HL-60 (cell line): ENCODE results near the gene TNFRSF8.
"Not testable (repeated sequence)": the region's sequence is repeated elsewhere in the genome, so short reads cannot be mapped to it uniquely, and the experiment has no call there.

Experiments
- GABPA ChIP-seq: IDR thresholded peaks from 2 replicates; pipeline ENCODE4 v1.6.1; 2012; ENCODE audit warnings: low read depth
- POLR2AphosphoS5 ChIP-seq: IDR thresholded peaks from 2 replicates; pipeline ENCODE4 v1.6.1; 2012; ENCODE audit warnings: low read depth
- SPI1 ChIP-seq: IDR thresholded peaks from 2 replicates; pipeline ENCODE4 v1.6.1; 2012; ENCODE audit warnings: low read depth, mild to moderate bottlenecking, borderline replicate concordance
- TF ChIP-seq, protein P1 (sequence below): IDR thresholded peaks from one replicate; pipeline ENCODE4 v1.5.1; 2011; ENCODE audit warnings: low read length, control low read depth, inconsistent platforms; ENCODE audit not compliant: insufficient read depth
- TF ChIP-seq, protein P2 (sequence below): IDR thresholded peaks from 2 replicates; pipeline ENCODE4 v1.6.1; 2012; ENCODE audit warnings: low read depth; ENCODE audit not compliant: insufficient replicate concordance

DNA sequence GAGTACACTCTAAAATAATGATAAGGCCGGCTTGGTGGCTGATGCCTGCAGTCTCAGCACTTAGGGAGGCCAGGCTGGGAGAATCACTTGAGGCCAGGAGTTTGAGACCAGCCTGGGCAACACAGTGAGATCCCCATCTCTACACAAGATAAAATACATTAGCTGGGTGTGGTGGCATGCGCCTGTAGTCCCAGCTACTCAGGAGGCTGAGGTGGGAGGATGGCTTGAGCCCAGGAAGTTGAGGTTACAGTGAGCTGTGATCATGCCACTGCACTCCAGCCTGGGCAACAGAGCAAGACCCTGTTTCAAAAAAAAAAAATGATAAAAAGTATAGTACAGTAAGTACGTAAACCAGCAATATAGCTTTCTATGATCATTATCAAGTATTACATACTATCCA, 38.0 kb downstream of the TNFRSF8 start:
- TF ChIP-seq, protein P1, sequence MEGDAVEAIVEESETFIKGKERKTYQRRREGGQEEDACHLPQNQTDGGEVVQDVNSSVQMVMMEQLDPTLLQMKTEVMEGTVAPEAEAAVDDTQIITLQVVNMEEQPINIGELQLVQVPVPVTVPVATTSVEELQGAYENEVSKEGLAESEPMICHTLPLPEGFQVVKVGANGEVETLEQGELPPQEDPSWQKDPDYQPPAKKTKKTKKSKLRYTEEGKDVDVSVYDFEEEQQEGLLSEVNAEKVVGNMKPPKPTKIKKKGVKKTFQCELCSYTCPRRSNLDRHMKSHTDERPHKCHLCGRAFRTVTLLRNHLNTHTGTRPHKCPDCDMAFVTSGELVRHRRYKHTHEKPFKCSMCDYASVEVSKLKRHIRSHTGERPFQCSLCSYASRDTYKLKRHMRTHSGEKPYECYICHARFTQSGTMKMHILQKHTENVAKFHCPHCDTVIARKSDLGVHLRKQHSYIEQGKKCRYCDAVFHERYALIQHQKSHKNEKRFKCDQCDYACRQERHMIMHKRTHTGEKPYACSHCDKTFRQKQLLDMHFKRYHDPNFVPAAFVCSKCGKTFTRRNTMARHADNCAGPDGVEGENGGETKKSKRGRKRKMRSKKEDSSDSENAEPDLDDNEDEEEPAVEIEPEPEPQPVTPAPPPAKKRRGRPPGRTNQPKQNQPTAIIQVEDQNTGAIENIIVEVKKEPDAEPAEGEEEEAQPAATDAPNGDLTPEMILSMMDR: not testable (repeated sequence)
- TF ChIP-seq, protein P2, sequence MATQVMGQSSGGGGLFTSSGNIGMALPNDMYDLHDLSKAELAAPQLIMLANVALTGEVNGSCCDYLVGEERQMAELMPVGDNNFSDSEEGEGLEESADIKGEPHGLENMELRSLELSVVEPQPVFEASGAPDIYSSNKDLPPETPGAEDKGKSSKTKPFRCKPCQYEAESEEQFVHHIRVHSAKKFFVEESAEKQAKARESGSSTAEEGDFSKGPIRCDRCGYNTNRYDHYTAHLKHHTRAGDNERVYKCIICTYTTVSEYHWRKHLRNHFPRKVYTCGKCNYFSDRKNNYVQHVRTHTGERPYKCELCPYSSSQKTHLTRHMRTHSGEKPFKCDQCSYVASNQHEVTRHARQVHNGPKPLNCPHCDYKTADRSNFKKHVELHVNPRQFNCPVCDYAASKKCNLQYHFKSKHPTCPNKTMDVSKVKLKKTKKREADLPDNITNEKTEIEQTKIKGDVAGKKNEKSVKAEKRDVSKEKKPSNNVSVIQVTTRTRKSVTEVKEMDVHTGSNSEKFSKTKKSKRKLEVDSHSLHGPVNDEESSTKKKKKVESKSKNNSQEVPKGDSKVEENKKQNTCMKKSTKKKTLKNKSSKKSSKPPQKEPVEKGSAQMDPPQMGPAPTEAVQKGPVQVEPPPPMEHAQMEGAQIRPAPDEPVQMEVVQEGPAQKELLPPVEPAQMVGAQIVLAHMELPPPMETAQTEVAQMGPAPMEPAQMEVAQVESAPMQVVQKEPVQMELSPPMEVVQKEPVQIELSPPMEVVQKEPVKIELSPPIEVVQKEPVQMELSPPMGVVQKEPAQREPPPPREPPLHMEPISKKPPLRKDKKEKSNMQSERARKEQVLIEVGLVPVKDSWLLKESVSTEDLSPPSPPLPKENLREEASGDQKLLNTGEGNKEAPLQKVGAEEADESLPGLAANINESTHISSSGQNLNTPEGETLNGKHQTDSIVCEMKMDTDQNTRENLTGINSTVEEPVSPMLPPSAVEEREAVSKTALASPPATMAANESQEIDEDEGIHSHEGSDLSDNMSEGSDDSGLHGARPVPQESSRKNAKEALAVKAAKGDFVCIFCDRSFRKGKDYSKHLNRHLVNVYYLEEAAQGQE: not testable (repeated sequence)
- TF ChIP-seq POLR2AphosphoS5, GABPA, SPI1: not testable (repeated sequence)
